Muscle layer of duodenum (tissue), 2 donors: ENCODE results near the gene TLK2.
"Not testable (repeated sequence)": the region's sequence is repeated elsewhere in the genome, so short reads cannot be mapped to it uniquely, and the experiment has no call there.

Experiments
- H3K27ac ChIP-seq: one replicate; pipeline ENCODE4 v1.7.0; 2013; ENCODE audit warnings: mild to moderate bottlenecking, low read length
- H3K27me3 ChIP-seq: one replicate; pipeline ENCODE4 v1.7.0; 2013; ENCODE audit warnings: low read depth, mild to moderate bottlenecking, control low read depth, low read length
- H3K36me3 ChIP-seq, 2 donors: one replicate each; pipeline ENCODE4 v1.7.0; 2013; ENCODE audit warnings: low read length in 2 of 2, control low read depth in 1 of 2, mild to moderate bottlenecking in 1 of 2; ENCODE audit not compliant: insufficient read depth in 2 of 2, control insufficient read depth in 1 of 2
- H3K4me1 ChIP-seq, 2 donors: one replicate each; pipeline ENCODE4 v1.7.0; 2013; ENCODE audit warnings: low read length in 2 of 2, mild to moderate bottlenecking in 2 of 2, control low read depth in 1 of 2, moderate library complexity in 1 of 2; ENCODE audit not compliant: insufficient read depth in 2 of 2, control insufficient read depth in 1 of 2
- H3K4me3 ChIP-seq, 2 donors: one replicate each; pipeline ENCODE4 v1.7.0; 2013; ENCODE audit warnings: low read length in 2 of 2, low read depth in 1 of 2, mild to moderate bottlenecking in 1 of 2
- H3K9me3 ChIP-seq, 2 donors: one replicate each; pipeline ENCODE4 v1.7.0; 2013; ENCODE audit warnings: low read length in 2 of 2, control low read depth in 1 of 2, mild to moderate bottlenecking in 1 of 2; ENCODE audit not compliant: control insufficient read depth in 1 of 2
- donor health status: healthy.

The TLK2 gene

GRCh38 chr17:62465271-62465670 is 13.4 kb upstream of the TLK2 start:
- not testable (repeated sequence) for H3K4me1 ChIP-seq, H3K4me3 ChIP-seq, H3K27ac ChIP-seq, H3K36me3 ChIP-seq, H3K27me3 ChIP-seq, H3K9me3 ChIP-seq

- H3K27ac ChIP-seq, H3K4me3 ChIP-seq, H3K9me3 ChIP-seq, H3K36me3 ChIP-seq, H3K4me1 ChIP-seq, H3K27me3 ChIP-seq: not testable (repeated sequence)
These were observed 7.8 kb upstream of the TLK2 start for GRCh38 chr17:62470666-62471379.

GRCh38 chr17:62471380-62471880 is 7.2 kb upstream of the TLK2 start:
- not testable (repeated sequence) for H3K36me3 ChIP-seq, H3K4me3 ChIP-seq, H3K27me3 ChIP-seq, H3K27ac ChIP-seq, H3K9me3 ChIP-seq, H3K4me1 ChIP-seq

GRCh38 chr17:62473030-62473982 is 5.3 kb upstream of the TLK2 start:
- H3K4me3 ChIP-seq, H3K36me3 ChIP-seq, H3K27ac ChIP-seq, H3K4me1 ChIP-seq, H3K27me3 ChIP-seq, H3K9me3 ChIP-seq: not testable (repeated sequence)

- H3K36me3 ChIP-seq, H3K27ac ChIP-seq, H3K9me3 ChIP-seq, H3K27me3 ChIP-seq: not testable (repeated sequence)
- Histone ChIP-seq H3K4me3 (peak overlapping the region in 1 of 2 donors; percentile 59), H3K4me1 (peaks cover 3 to 23% of the 10 kb centered on the region in 2 donors)
These were observed 1.5 kb upstream of the TLK2 start for GRCh38 chr17:62477111-62477510.

- not testable (repeated sequence) for H3K27me3 ChIP-seq, H3K36me3 ChIP-seq, H3K9me3 ChIP-seq, H3K27ac ChIP-seq
- peaks cover 3 to 23% of the 10 kb centered on the region in 2 donors for H3K4me1 ChIP-seq
- peak overlapping the region in 1 of 2 donors; percentile 59 for H3K4me3 ChIP-seq
These were observed 762 bp upstream of the TLK2 start for GRCh38 chr17:62477718-62478408.

GRCh38 chr17:62478880-62479638 is 434 bp downstream of the TLK2 start:
- not testable (repeated sequence) for H3K36me3 ChIP-seq, H3K27me3 ChIP-seq, H3K9me3 ChIP-seq
- Histone ChIP-seq H3K27ac (peak overlapping the region; percentile 79), H3K4me3 (peak overlapping the region in 1 of 2 donors; percentile 61), H3K4me1 (peaks cover 3 to 23% of the 10 kb centered on the region in 2 donors)

- not testable (repeated sequence) for H3K9me3 ChIP-seq, H3K27me3 ChIP-seq, H3K36me3 ChIP-seq
- Histone ChIP-seq H3K27ac (peak overlapping the region; percentile 79), H3K4me3 (peak overlapping the region; percentile 60 to 61), H3K4me1 (peaks cover 3 to 23% of the 10 kb centered on the region in 2 donors)
These were observed 1.1 kb downstream of the TLK2 start for GRCh38 chr17:62479639-62480258.

- H3K4me3 ChIP-seq, H3K9me3 ChIP-seq, H3K27ac ChIP-seq, H3K27me3 ChIP-seq, H3K36me3 ChIP-seq: not testable (repeated sequence)
- H3K4me1 ChIP-seq: peaks cover 3 to 20% of the 10 kb centered on the region in 2 donors
These were observed 3.9 kb downstream of the TLK2 start for GRCh38 chr17:62482553-62482952.

GRCh38 chr17:62490990-62491389 is 12.4 kb downstream of the TLK2 start:
- H3K4me3 ChIP-seq, H3K36me3 ChIP-seq, H3K9me3 ChIP-seq, H3K4me1 ChIP-seq, H3K27me3 ChIP-seq, H3K27ac ChIP-seq: not testable (repeated sequence)
